Spinal cord (tissue), 10 donors: Measurements from ENCODE around the gene TMEM145. TPM values are rescaled to one million over a fixed set of nuclear protein-coding genes. Genes with fewer than 3 reads are reported as not detected.

Experiments used
- DNase-seq, 6 donors: peaks; one replicate each; pipeline versions ENCODE4 v3.0.0 to v3.0.0-alpha.2; 2013 to 2015; ENCODE audit warnings: low spot score in 6 of 6, low read depth in 4 of 6
- H3K27ac ChIP-seq: one replicate; pipeline ENCODE4 v1.5.1; 2013; ENCODE audit warnings: low read depth, low read length, control low read depth
- H3K27me3 ChIP-seq: one replicate; pipeline ENCODE4 v1.6.1; 2013; ENCODE audit warnings: low read length; ENCODE audit not compliant: control insufficient read depth, insufficient read depth
- H3K36me3 ChIP-seq: one replicate; pipeline ENCODE4 v1.6.1; 2013; ENCODE audit warnings: low read length; ENCODE audit not compliant: control insufficient read depth, insufficient read depth
- H3K4me1 ChIP-seq: one replicate; pipeline ENCODE4 v1.6.1; 2013; ENCODE audit warnings: low read length; ENCODE audit not compliant: control insufficient read depth, insufficient read depth
- H3K4me3 ChIP-seq: one replicate; pipeline ENCODE4 v1.5.1; 2013; ENCODE audit warnings: low read depth, low read length, control low read depth
- H3K9me3 ChIP-seq: one replicate; pipeline ENCODE4 v1.6.1; 2013; ENCODE audit warnings: low read length; ENCODE audit not compliant: control insufficient read depth, insufficient read depth
- WGBS: methylation state at CpG from one replicate; pipeline ENCODE4 v1.1.5; 2013; ENCODE audit warnings: missing lambda C conversion rate; ENCODE audit not compliant: insufficient coverage; 5-methylcytosine and 5-hydroxymethylcytosine counted together
- polyA plus RNA-seq, 2 donors: library from polyadenylated mRNA; unstranded; fragments of 120-200 nt; gene quantifications; one replicate each; pipeline ENCODE4 v1.2.1, GENCODE V29; 2013; ENCODE audit not compliant: insufficient read length in 2 of 2
- total RNA-seq, 2 donors: library from RNA; depleted of rRNA in 1 of 2; stranded (reverse); fragments of 120-200 nt in 1 of 2; fragments of >200 nt in 1 of 2; gene quantifications; one replicate each; pipeline versions ENCODE4 v1.2.3 to v1.2.4, GENCODE V29; 2013 to 2014
- donor health status: healthy.

The TMEM145 gene
- total and polyA plus RNA-seq, 4 donors, result 11.5 to 119 (median 69.0) TPM

DNA sequence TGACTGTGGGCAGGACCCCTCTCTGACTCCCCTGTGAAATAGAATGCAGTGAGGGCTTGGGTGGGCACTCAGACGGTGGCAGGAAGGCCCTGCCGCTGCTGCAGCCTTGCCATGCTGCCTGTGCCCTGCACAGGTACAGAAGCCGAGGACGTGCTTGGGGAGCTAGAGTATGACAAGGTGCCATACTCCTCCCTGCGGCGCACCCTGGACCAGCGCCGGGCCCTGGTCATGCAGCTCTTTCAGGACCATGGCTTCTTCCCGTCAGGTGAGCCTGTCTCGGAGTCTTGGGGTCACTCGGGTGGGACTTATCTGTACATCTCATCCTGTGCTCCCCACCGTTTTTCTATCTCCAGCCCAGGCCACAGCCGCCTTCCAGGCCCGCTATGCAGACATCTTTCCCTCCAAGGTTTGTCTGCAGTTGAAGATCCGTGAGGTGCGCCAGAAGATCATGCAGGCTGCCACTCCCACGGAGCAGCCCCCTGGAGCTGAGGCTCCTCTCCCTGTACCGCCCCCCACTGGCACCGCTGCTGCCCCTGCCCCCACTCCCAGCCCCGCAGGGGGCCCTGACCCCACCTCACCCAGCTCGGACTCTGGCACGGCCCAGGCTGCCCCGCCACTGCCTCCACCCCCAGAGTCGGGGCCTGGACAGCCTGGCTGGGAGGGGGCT, 18.5 kb upstream of the TMEM145 start:
- Histone ChIP-seq H3K4me3 (no peak overlapping the region), H3K27ac (no peak overlapping the region), H3K9me3 (no peaks in the 10 kb centered on the region), H3K27me3 (no peaks in the 10 kb centered on the region), H3K4me1 (no peaks in the 10 kb centered on the region), H3K36me3 (peaks cover 89% of the 10 kb centered on the region)
- no peak for DNase-seq
- 85% methylated on average over 18 of the region's 24 CpGs for WGBS

DNA sequence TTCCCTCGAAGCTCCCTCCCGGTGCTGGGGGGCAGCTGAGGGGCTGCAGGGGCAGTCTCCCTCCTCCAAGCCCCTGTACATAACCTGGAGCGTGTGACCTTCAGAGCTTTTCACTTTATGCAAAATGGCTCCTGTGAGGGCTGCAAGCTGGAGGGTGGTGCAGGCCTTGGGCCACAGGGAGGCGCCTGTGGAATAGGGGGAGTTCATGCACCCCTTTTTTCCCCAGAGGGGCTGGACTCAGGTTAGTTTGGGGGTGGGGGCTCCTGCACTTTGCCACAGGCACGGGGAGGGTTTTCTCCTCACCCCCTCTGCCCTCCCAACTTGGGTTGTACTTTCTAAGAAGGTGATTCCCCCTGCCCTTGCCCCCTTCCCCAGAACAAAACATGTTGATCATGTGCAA, 17.8 kb upstream of the TMEM145 start:
- Histone ChIP-seq H3K27me3 (no peaks in the 10 kb centered on the region), H3K27ac (no peak overlapping the region), H3K4me1 (peaks cover 6% of the 10 kb centered on the region), H3K4me3 (no peak overlapping the region), H3K36me3 (peaks cover 87% of the 10 kb centered on the region), H3K9me3 (no peaks in the 10 kb centered on the region)
- WGBS, result 62% methylated on average over 2 of the region's 5 CpGs
- no peak for DNase-seq

- H3K4me3 ChIP-seq, result no peak overlapping the region
- WGBS, result 72% methylated on average over 4 of the region's 6 CpGs
- peaks cover 81% of the 10 kb centered on the region for H3K36me3 ChIP-seq
- H3K27ac ChIP-seq, result no peak overlapping the region
- H3K27me3 ChIP-seq, result no peaks in the 10 kb centered on the region
- DNase-seq, result peak in 2 of 6 donors; percentile 83 to 84
- H3K4me1 ChIP-seq, result peaks cover 11% of the 10 kb centered on the region
- H3K9me3 ChIP-seq, result no peaks in the 10 kb centered on the region
These were observed 17.1 kb upstream of the TMEM145 start for GRCh38 chr19:42295831-42296525.

DNA sequence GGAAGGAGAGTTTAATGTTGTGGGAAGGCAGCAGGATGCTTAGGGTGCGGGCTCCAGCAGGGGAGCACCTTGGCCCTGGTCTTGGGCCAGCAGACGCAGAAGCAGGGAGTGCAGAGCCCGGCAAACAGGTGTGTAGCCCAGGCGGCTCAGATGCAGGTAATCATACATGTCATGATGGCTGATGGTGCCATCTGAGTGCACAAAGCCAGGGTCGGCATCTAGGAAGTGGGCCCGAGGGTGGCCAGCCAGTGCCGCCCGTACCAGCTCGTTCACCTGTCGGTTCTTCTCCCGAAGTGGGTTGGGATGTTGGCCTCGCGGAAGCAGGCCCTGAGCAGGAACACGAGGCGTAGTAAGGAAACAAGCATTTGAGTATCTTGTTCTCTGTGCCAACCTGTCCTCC, 16.1 kb upstream of the TMEM145 start:
- Histone ChIP-seq H3K4me3 (no peak overlapping the region), H3K27me3 (no peaks in the 10 kb centered on the region), H3K9me3 (no peaks in the 10 kb centered on the region), H3K36me3 (peaks cover 70% of the 10 kb centered on the region), H3K4me1 (peaks cover 19% of the 10 kb centered on the region), H3K27ac (no peak overlapping the region)
- no peak for DNase-seq
- WGBS, result 98% methylated on average over 10 of the region's 15 CpGs

- peak within 1 kb of the TSS; percentile 70 for H3K27ac ChIP-seq
- peaks cover 29% of the 10 kb centered on the region for H3K4me1 ChIP-seq
- H3K36me3 ChIP-seq, result peaks cover 24% of the 10 kb centered on the region
- no peaks in the 10 kb centered on the region for H3K27me3 ChIP-seq
- no peaks in the 10 kb centered on the region for H3K9me3 ChIP-seq
- DNase-seq, result peak in 2 of 6 donors; percentile 64 to 77
- peak within 1 kb of the TSS; percentile 94 for H3K4me3 ChIP-seq
- WGBS, result 0% methylated on average over 20 of the region's 21 CpGs
These were observed 11.4 kb upstream of the TMEM145 start, which contains the start of gene PRR19 for GRCh38 chr19:42301646-42302203. TSS of gene PRR19 (plus strand) at chr19:42302132. CDS start at chr19:42309585, 7,453 bp downstream.

DNA sequence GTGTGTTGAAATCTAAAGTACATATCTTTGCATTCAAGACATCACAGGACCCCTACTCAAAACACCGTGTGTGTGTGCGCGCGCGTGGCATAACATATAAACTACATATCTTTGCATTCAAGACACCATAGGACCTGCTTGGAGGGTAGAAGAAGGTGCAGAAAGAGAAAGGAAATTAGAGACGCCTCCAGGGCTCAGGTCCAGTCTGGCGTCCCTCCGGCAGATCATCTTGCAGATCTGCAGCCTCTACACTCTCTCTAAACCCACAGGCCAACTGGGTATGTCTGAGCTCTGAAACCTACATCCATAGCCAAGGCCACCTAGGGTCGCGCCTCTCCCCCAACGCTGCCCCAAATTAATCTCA, 10.0 kb upstream of the TMEM145 start:
- DNase-seq, result no peak
- WGBS, result 9% methylated on average over 4 of the region's 11 CpGs
- Histone ChIP-seq H3K36me3 (peaks cover 16% of the 10 kb centered on the region), H3K27me3 (no peaks in the 10 kb centered on the region), H3K4me1 (peaks cover 29% of the 10 kb centered on the region), H3K9me3 (no peaks in the 10 kb centered on the region), H3K27ac (peak overlapping the region; percentile 70), H3K4me3 (peak overlapping the region; percentile 94)

GRCh38 chr19:42303876-42304275, 9.2 kb upstream of the TMEM145 start:
- Histone ChIP-seq H3K27me3 (no peaks in the 10 kb centered on the region), H3K9me3 (no peaks in the 10 kb centered on the region), H3K36me3 (peaks cover 8% of the 10 kb centered on the region), H3K27ac (no peak overlapping the region), H3K4me3 (no peak overlapping the region), H3K4me1 (peaks cover 29% of the 10 kb centered on the region)
- DNase-seq, result no peak
- WGBS, result 97% methylated on average over 5 of the region's 8 CpGs

- 89% methylated on average over 15 of the region's 22 CpGs for WGBS
- no peak overlapping the region for H3K27ac ChIP-seq
- peaks cover 12% of the 10 kb centered on the region for H3K36me3 ChIP-seq
- DNase-seq, result no peak
- peaks cover 19% of the 10 kb centered on the region for H3K4me1 ChIP-seq
- no peaks in the 10 kb centered on the region for H3K27me3 ChIP-seq
- no peak overlapping the region for H3K4me3 ChIP-seq
- no peaks in the 10 kb centered on the region for H3K9me3 ChIP-seq
These were observed 6.5 kb upstream of the TMEM145 start for GRCh38 chr19:42306646-42307045.

GRCh38 chr19:42309686-42310085, 3.4 kb upstream of the TMEM145 start:
- H3K9me3 ChIP-seq, result no peaks in the 10 kb centered on the region
- H3K27ac ChIP-seq, result no peak overlapping the region
- H3K36me3 ChIP-seq, result peaks cover 16% of the 10 kb centered on the region
- 89% methylated on average over 14 of the region's 14 CpGs for WGBS
- H3K4me3 ChIP-seq, result no peak overlapping the region
- DNase-seq, result no peak
- no peaks in the 10 kb centered on the region for H3K27me3 ChIP-seq
- H3K4me1 ChIP-seq, result peaks cover 26% of the 10 kb centered on the region
